Peyer's patch (tissue), 4 donors: ENCODE data around the gene RHBDD1.

ENCODE experiments used
- POLR2A ChIP-seq, 2 donors: fragments of 450-650 bp; IDR thresholded peaks; one replicate each; pipeline ENCODE4 v1.5.1; 2017; ENCODE audit warnings: antibody characterized with exemption in 2 of 2, mild to moderate bottlenecking in 2 of 2, moderate library complexity in 2 of 2
- TF ChIP-seq, protein P1 (sequence below), 6 experiments: fragments of 450-650 bp in 4 of 6; fragments of 200-600 bp in 2 of 6; sonication (generic) in 1 of 6; IDR thresholded peaks; one replicate each; pipeline ENCODE4 v1.5.1; 2017 to 2019; ENCODE audit warnings: antibody characterized with exemption in 6 of 6, mild to moderate bottlenecking in 3 of 6, moderate library complexity in 1 of 6

DNA sequence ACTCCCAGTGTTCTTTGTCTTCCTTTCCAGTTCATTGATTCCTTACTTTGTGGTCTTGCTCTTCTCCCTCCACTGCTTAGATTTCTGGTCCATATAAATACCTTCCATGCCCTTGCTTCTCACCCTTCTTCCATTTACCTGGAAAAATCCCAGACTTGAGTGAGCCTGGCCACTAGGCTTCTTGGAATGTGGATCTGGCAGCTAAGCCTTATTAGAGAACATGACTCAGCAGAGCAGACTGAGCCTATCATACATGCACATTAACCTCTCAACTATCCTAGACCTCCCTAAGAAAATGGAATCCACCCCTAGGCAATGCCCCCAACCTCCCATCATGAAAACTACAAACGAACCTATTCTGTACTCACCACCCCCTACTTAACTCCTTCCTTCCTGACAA, 127.7 kb downstream of the RHBDD1 start:
- TF ChIP-seq, protein P1, sequence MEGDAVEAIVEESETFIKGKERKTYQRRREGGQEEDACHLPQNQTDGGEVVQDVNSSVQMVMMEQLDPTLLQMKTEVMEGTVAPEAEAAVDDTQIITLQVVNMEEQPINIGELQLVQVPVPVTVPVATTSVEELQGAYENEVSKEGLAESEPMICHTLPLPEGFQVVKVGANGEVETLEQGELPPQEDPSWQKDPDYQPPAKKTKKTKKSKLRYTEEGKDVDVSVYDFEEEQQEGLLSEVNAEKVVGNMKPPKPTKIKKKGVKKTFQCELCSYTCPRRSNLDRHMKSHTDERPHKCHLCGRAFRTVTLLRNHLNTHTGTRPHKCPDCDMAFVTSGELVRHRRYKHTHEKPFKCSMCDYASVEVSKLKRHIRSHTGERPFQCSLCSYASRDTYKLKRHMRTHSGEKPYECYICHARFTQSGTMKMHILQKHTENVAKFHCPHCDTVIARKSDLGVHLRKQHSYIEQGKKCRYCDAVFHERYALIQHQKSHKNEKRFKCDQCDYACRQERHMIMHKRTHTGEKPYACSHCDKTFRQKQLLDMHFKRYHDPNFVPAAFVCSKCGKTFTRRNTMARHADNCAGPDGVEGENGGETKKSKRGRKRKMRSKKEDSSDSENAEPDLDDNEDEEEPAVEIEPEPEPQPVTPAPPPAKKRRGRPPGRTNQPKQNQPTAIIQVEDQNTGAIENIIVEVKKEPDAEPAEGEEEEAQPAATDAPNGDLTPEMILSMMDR (IDR thresholded peaks at IDR 0.05) = no peak
- TF ChIP-seq POLR2A (IDR thresholded peaks at IDR 0.05) = no peak
